RPMI8226 (cell line): Measurements from ENCODE around the gene GTF2H3.
A peak's percentile ranks its signal among the peaks of the same experiment; 100 is the strongest.
"Not testable (repeated sequence)": the region's sequence is repeated elsewhere in the genome, so short reads cannot be mapped to it uniquely, and the experiment has no call there.

Source experiments
- DNase-seq: peaks from one replicate; pipeline ENCODE4 v3.0.0-alpha.2; 2015

Gene GTF2H3

GRCh38 chr12:123633379-123634141 lies at the start of gene GTF2H3, which contains the start of gene EIF2B1:
GTF2H3 (plus strand) TSS chr12:123633829; CDS start chr12:123633860, 31 bp downstream.
EIF2B1 (minus strand) TSS chr12:123633686; CDS start chr12:123633557, 129 bp downstream.
- peak; percentile 95 for DNase-seq

- DNase-seq, result no peak
Observed at GRCh38 chr12:123591702-123592481, 41.7 kb upstream of the GTF2H3 start.

- DNase-seq, result no peak
Observed at GRCh38 chr12:123595729-123596128, 37.9 kb upstream of the GTF2H3 start.

- DNase-seq, result no peak
Observed at GRCh38 chr12:123597100-123597499, 36.5 kb upstream of the GTF2H3 start.

GRCh38 chr12:123598522-123598921 lies 35.1 kb upstream of the GTF2H3 start:
- DNase-seq, result no peak

- DNase-seq, result no peak
Observed at GRCh38 chr12:123599310-123599709, 34.3 kb upstream of the GTF2H3 start.

- DNase-seq, result no peak
Observed at GRCh38 chr12:123599721-123600120, 33.9 kb upstream of the GTF2H3 start.

- peak; percentile 92 for DNase-seq
Observed at GRCh38 chr12:123601602-123602489, 31.8 kb upstream of the GTF2H3 start, which contains the start of gene DDX55. DDX55 (plus strand) TSS chr12:123602099; CDS start chr12:123602149, 50 bp downstream.

GRCh38 chr12:123602651-123603195 lies 30.9 kb upstream of the GTF2H3 start:
- peak; percentile 26 for DNase-seq

GRCh38 chr12:123603495-123603894 lies 30.1 kb upstream of the GTF2H3 start:
- DNase-seq, result not testable (repeated sequence)

- no peak for DNase-seq
Observed at GRCh38 chr12:123607756-123608155, 25.9 kb upstream of the GTF2H3 start.

- DNase-seq, result no peak
Observed at GRCh38 chr12:123608182-123608581, 25.4 kb upstream of the GTF2H3 start.

- DNase-seq, result no peak
Observed at GRCh38 chr12:123614110-123614509, 19.5 kb upstream of the GTF2H3 start.

GRCh38 chr12:123614531-123614930 lies 19.1 kb upstream of the GTF2H3 start:
- DNase-seq, result no peak

GRCh38 chr12:123617144-123617543 lies 16.5 kb upstream of the GTF2H3 start:
- no peak for DNase-seq

GRCh38 chr12:123617580-123617979 lies 16.0 kb upstream of the GTF2H3 start:
- DNase-seq, result no peak

GRCh38 chr12:123621101-123621500 lies 12.5 kb upstream of the GTF2H3 start:
- no peak for DNase-seq

- no peak for DNase-seq
Observed at GRCh38 chr12:123621619-123622530, 11.8 kb upstream of the GTF2H3 start.

- DNase-seq, result no peak
Observed at GRCh38 chr12:123634142-123634561, 523 bp downstream of the GTF2H3 start.

- DNase-seq, result no peak
Observed at GRCh38 chr12:123643911-123644310, 10.3 kb downstream of the GTF2H3 start.

GRCh38 chr12:123645380-123645779 lies 11.8 kb downstream of the GTF2H3 start:
- no peak for DNase-seq
